Left hindlimb (tissue), 1 donor: ENCODE data around the gene HASPIN.
"Not testable (repeated sequence)": the region's sequence is repeated elsewhere in the genome, so short reads cannot be mapped to it uniquely, and the experiment has no call there.

Source experiments
- DNase-seq: peaks from one replicate; pipeline ENCODE4 v3.0.0-alpha.2; 2018

The HASPIN gene

DNA sequence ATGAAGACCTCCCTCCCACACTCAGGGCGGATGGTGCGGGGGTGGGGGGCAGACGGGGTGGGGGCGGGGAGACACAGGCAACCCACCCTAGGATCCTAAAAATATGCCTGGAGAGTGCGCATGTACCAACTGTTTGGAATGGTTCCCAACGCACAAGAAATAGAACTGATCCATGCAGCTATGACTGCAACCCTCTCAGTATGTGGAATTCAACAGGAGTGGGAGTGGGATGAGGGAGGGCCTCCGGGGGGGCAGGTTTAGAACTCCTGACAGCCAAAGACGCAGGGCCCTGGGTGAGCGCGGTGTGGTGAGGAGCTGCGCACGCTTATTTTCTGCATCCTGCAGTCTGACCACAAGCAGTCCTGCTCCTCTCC, 26.6 kb upstream of the HASPIN start:
- DNase-seq, result no peak

DNA sequence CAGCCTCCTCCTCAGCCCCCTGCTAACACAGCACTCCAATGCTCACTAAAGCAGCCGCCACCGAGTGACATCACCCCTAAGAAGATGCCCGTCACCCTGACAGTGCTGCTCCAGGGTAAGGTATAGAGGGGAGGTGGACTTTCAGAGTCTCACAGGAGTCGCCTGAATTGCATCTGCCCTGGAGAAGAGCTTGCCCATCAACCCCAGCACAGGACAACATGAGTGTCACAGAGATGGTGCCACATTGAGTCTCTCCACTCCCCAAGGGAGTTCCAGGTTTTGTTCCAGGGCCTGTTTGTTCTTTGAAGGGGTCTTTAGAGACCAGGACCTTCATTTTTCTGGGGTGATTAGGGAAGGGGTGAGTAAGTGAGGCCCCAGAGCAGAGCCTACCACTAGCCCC, 25.6 kb upstream of the HASPIN start:
- no peak for DNase-seq

DNA sequence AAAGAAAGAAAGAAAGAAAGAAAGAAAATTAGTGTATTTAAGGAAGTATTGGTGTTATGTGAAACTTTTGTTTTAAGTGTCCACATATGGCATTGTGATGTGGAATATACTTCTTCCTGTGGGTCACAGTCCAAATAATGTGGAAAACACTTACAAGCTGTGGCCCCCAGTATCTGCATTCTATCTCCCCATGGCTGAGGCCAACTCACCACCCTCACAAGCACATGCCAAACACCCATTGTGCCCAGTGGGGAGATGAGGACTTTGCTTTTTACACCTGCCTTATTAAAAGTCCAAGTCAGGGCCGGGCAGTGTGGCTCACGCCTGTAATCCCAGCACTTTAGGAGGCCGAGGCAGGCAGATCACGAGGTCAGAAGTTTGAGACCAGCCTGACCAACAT, 23.8 kb upstream of the HASPIN start:
- no peak for DNase-seq

DNA sequence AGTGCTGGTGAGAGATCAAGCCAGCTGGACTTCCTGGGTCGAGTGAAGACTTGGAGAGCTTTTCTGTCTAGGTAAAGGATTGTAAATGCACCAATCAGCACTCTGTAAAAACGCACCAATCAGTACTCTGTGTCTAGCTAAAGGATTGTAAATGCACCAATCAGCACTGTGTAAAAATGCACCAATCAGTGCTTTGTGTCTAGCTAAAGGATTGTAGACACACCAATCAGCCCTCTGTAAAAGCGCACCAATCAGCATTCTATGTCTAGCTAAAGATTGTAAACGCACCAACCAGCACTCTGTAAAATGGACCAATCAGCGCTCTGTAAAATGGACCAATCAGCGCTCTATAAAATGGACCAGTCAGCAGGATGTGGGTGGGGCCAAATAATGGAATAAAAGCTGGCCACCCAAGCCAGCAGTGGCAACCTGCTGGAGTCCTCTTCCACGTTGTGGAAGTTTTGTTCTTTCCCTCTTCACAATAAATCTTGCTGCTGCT, 21.6 kb upstream of the HASPIN start:
- DNase-seq, result not testable (repeated sequence)

DNA sequence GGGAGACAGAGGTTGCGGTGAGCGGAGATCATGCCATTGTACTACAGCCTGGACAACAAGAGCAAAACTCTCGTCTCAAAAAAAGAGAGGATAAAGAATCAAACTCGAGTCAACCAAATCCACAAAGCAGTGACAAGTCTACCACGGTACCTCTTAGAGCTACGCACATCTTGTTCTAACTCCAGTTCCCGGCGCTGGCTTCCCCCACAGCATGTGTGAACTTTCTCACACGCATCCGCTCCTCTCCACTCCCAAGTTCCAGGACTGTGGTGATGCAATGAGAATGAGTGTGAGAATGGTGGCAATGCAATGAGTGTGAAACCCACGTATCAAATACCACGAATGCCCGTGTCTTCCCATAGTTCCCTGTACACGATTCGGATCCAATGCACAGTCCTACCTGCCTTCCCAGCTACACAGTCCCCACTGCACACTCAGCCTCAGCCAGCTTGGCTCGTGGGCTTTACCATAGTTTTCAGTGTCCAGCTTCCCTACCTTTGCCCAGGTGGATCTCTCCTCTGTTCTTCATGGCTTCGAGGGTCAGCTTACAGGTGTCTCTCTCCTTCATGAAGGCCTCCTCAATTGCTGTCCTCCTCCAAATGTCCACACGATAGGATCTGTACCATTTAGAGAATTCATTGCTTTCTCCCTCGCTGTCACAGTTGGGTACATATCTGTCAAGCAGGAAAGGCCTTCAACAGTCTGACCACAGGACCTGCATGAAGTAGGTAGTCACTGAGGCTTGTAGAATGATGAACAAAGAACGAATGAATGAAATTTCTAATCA, 18.6 kb upstream of the HASPIN start:
- no peak for DNase-seq

DNA sequence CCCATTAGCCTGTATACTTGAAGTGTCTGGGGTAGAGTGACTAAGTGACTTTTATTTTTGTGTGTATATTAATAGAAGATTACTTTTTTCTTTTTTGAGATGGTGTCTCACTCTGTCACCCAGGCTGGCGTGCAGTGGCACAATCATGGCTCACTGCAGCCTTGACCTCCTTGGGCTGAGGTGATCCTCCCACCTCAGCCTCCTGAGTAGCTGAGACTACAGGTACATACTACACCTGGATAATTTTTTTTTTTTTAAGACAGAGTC, 18.1 kb upstream of the HASPIN start:
- not testable (repeated sequence) for DNase-seq

DNA sequence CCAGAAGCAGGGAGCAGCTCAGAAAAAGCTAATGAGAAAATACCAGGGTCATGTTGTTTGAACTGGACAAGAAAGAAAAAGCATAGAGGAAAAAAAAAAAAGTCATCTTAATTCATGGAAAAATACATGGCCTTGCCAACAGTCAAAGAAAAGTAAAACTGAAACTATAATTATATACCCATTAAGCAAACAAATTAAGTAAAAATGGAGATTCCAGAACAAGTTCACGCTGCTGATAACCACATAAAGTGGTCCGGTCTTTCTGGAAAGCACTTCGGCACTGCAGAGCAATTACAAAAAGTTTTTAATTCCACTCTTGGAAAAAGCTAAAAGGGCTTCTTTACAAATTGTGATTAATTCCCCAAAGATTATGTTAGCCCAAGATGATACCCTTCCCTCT, 15.3 kb upstream of the HASPIN start:
- no peak for DNase-seq

DNA sequence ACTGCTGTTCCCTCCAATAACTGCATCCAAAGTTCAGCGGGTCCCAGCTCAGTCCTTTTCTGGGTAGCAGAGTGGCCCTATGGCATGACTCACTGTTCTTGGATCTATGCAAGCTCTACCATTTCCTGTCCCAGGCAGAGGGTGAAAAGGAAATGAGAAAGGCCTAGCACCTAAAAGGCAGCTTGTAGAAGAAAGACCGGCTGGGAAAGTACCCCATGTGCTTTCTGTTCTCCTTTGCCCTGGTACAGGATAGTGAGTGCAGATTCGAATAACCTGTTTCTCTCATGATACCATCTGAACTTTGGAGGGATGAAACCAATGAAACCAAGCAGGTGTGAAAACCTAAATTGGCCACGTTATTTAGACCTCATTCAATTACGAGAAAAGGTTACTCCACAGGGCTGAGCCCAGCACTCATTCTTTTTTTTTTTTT, 12.7 kb upstream of the HASPIN start:
- DNase-seq, result no peak

DNA sequence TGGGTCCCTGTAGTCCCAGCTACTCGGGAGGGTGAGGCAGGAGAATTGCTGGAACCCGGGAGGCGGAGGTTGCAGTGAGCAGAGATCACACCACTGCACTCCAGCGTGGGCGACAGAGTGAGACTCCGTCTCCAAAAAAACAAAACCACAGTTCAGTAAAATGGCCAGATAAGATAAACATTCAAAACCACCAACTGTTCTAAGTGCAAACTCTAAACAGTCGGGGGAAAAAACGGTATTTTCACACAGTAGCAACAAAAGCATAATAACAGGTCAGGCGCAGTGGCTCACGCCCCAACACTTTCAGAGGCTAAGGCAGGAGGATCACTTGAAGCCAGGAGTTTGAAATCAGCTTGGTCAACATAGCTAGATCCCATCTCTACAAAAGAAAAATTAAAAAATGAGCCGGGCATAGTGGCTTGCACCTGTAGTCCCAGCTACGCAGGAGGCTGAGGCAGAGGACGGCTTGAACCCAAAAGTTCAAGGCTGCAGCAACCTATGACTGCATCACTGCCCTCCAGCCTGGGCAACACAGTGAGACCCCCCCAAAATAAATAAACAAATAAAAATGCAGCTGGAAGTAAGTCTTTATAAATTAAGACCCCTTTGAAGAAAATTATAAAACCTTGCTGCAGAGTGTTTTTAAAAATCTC, 10.8 kb upstream of the HASPIN start:
- no peak for DNase-seq

DNA sequence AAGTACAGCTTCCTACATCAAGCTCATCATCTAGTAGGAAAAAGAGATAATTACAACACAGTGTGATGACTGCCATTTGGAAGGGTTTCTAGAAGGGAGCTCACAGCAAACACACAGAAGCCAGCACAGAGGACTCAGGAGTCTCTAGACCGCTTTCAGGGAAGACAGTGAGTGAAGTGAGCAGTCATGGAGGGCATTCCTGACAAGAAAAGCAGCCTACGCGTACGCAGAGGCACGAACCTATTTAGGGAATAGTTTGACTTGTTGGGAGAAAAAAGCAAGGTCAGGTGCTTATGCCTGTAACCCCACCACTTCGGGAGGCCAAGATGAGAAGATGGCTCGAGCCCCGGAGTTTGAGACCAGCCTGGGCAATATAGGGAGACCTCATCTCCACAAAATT, 8.4 kb upstream of the HASPIN start:
- DNase-seq, result no peak

DNA sequence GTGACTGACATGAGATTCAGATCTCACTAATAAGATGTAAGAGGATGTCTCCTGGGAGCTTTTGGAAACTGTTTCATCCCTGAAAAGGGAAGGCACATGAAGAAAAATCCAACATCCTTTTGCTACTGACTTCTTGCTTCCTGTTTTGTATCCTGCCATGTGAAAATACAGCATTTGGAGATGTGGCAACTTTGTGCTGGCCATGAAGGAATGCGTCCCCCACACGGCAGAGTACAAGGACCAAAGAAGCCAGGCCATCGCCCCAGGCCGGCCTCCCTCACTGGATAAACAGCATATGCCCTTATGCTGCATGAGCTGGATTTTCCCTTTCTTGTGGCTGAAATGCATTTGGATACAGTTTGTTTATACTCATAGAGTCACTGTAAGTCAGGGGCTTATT, 5.5 kb upstream of the HASPIN start:
- no peak for DNase-seq

DNA sequence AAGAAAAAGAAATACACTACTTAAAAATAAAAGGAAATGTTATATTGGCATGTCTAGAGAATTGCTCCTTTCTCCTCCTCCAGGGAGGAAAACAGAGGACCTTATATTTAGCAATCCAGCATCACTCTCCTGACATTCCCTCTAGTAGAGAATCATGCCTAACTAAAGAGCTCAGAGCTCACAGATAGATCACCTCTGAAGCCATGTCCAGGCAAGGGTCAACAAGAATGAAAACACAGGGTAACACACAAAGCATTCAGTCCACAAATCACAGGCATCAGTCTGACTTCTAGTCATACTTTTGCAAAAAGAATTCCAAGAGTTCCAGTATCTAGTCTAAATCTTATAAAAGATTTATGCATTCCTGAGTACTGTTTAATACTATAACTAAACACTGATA, 4.4 kb upstream of the HASPIN start:
- DNase-seq, result no peak

DNA sequence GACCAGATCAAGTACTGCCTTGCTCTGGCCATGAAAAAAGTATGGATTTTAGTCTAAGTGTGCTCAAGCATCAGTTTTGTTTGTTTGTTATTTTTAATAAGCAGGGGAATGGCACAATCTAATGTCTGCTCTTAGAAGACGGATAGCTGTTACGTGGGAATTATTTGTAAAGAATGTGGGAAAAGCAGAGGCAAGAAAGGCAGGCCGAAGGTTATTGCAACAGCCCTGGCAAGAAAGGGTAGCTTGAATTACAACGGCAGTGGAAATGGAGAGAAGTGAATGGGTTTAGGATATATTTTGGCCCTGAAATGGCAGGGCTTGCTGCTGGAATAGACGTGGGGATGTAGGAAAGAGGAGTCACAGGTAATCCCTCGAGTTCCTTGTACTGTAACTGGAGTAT, 987 bp upstream of the HASPIN start:
- no peak for DNase-seq

DNA sequence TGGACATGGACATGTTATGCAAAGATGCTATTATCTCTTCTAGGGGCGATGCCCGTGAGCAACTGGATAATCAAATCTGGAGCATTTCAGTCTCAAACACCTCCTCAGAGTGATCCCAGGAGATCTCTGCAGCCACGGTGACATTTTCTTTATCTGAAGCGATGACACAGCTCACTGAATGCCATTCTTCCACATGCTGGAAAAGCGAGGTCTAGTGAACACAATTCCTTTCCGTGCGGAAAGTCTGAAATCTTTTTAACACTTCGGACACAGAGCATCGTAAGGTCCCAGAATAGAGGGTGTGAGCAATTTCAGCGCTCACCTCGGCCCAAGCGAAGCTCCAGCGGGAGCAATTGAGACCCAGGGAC, 531 bp upstream of the HASPIN start:
- DNase-seq, result no peak

DNA sequence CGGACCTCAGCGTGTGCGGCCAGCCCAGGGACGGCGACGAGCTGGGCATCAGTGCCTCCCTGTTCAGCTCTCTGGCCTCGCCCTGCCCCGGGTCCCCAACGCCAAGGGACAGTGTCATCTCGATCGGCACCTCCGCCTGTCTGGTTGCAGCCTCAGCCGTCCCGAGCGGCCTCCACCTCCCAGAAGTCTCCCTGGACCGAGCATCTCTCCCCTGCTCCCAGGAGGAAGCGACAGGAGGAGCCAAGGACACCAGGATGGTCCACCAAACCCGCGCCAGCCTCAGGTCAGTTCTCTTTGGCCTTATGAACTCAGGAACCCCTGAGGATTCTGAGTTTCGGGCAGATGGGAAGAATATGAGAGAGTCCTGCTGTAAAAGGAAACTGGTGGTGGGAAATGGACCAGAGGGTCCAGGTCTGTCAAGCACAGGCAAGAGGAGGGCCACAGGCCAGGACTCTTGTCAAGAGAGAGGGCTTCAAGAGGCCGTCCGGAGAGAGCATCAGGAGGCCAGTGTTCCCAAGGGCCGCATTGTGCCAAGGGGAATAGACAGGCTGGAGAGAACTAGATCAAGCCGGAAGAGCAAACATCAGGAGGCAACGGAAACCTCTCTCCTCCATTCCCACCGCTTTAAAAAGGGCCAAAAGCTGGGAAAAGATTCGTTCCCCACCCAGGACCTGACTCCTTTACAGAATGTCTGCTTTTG, 825 bp downstream of the HASPIN start:
- no peak for DNase-seq

DNA sequence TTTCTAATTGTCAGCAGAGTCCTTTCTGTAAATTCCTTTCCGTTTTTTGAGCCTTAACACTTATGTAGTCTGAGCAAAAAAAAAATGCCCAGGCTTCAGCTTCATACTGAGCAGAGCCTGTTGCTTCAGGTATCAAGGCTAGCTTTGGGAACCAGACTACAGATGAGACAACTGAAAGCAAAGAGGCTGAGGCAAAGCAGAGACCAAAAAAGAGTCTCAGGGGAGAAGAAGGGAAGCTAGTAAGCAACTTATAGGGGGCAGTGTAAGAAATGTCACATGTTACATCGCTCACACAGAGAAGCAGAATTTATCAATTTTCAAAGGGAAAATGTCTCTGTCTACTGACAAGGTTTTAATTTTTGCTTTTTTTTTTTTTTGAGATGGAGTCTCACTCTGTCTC, 3.3 kb downstream of the HASPIN start:
- no peak for DNase-seq

DNA sequence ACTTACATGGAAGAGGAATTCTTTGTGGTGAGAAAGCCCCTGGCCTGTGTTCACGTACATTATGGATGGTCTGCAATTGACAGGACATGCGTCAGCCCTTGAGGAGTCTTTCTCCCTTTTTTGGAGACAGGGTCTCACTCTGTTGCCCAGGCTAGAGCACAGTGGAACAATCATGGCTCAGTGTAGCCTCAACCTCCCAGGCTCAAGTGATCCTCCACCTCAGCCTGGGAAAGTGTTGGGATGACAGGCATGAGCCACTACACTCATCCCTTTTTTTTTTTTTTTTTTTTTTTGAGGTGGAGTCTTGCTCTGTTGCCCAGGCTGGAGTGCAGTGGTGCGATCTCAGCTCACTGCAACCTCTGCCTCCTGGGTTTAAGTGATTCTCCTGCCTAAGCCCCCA, 4.4 kb downstream of the HASPIN start:
- not testable (repeated sequence) for DNase-seq

DNA sequence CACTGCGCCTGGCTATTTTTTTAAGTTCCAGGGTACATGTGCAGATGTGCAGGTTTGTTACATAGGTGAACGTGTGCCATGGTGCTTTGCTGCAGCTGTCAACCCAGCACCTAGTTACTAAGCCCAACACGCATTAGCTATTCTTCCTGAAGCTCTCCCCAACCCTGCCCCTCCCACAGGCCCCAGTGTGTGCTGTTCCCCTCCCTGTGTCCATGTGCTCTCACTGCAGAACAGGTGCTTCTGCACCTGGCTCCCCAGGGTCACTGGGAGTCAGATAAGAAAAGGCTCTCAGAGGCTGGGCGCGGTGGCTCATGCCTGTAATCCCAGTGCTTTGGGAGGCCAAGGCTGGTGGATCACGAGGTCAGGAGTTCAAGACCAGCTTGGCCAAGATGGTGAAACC, 6.2 kb downstream of the HASPIN start:
- no peak for DNase-seq

DNA sequence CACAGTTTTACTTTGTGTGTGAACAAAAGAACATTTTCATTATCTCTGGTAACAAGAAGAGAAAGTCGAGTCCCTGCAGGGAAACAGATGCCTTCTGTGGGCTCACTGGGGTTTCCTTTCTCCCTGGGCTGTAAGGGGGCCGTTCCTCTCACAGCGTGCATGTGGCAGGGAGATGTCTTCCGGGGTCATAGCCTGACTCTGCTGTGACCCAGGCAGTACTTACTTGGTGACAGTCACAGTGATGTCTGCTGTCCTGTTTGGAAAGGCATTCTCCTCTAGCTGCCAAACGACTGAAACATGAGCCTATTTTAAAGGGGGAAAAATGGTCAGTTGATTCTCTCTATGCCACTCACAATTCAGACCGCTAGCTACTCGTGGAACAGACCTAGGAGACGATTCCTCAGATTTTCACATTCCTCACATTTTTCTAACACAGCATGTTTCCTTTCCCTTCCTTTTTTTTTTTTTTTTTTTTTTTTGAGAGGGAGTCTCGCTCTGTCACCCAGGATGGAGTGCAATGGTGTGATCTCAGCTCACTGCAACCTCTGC, 7.3 kb downstream of the HASPIN start:
- no peak for DNase-seq

DNA sequence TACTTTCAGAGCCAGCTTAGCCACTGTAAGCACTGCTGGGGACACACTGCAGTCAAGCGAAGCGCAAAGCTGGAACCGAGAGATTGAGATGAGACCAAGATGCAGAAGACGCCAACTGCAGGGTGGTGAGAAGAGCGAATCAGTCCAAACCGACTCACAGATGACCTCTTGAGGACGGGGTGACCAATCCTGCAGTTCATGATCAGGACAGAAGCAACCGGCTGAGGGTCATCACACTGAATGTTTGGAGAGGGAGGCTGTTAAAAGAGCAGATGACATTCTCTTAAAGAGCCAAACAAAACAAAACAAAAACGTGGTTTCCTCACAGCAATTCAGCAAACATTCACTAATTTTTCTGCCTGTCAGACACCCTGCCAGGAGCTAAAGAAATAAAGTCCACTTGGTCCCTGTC, 8.5 kb downstream of the HASPIN start:
- DNase-seq, result no peak

DNA sequence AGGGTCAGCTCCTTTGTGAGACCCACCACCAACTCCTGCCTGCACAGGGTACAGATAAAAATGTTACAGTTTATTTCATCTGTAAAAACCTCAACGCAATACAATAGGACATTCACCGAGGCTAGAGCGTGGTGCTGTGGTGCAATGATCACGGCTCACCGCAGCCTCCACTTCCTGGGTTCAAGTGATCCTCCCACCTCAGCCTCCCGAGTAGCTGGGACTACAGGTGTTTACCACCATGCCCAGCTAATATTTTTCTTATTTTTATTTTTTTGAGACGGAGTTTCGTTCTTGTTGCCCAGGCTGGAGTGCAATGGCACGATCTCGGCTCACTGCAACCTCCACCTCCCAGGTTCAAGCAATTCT, 11.2 kb downstream of the HASPIN start:
- DNase-seq, result not testable (repeated sequence)

DNA sequence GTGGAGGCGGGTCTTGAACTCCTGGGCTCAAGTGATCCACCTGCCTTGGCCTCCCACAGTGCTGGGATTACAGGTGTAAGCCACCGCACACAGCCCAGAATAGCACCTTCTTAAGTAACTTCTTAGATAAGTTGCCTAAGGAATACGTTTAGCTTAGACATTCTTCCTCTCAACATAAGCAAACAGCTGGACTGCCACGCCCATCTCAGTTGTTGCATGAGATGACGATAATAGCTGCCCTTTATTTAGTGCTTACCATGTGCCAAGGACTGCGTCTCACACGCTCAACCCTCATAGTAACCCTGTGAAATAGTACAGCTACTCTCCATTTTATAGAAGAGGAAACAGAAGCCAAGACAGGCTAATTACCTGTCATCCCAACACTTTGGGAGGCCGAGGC, 11.8 kb downstream of the HASPIN start:
- no peak for DNase-seq

DNA sequence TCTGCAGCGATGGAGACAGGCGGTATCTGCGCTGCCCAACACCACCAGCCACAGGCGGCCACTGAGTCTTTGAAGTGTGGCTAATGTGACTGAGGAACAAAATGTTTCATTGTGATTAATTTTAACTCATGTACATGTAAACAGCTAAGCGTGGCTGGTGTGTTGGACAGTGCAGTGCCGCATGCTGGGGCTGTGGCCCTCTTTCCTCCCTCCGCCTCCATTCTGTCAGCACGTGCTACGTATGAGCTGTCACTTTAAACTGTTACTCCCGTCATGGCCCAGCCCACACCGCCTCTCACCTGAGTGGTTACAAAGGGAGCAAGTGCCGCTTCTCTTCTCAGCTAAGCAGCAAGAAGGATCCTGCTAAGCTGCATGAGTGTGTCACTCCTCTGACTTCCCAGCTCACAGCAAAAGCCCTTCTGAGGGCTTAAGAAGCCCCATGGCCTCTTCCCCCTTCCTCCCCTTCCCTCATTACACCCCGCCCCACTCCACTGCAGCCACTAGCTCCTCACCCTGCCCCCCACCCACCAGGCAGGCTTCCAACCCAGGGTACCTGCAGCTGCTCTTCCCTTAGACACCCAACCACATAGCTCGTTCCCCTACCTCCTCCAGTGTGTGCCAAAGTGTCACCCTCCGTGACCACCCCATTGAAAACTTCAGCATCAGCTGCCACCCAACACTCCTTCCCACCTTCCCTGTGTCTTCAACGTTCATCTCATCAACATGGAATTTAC, 15.0 kb downstream of the HASPIN start:
- DNase-seq, result no peak
